Liver (tissue), 3 donors: Measurements from ENCODE around the gene TTYH1.

Experiments used
- CTCF ChIP-seq: fragments of 150-350 bp; IDR thresholded peaks from 2 replicates; pipeline ENCODE4 v1.5.1; 2017; ENCODE audit warnings: improper control_type of control experiment, low read depth, low read length; ENCODE audit not compliant: missing input control
- EGR1 ChIP-seq, 2 donors: IDR thresholded peaks; 2 replicates each; pipeline ENCODE4 v1.6.1; 2016 to 2018; ENCODE audit warnings: antibody characterized with exemption in 2 of 2, low read depth in 2 of 2
- FOXA1 ChIP-seq: IDR thresholded peaks from 2 replicates; pipeline ENCODE4 v1.6.1; 2016; ENCODE audit warnings: antibody characterized with exemption
- GABPA ChIP-seq, 2 donors: IDR thresholded peaks in 1 of 2; conservative IDR thresholded peaks in 1 of 2; 2 replicates each; pipeline ENCODE4 v1.6.1; 2016; ENCODE audit warnings: antibody characterized with exemption in 2 of 2, mild to moderate bottlenecking in 1 of 2, moderate library complexity in 1 of 2
- JUND ChIP-seq, 2 donors: IDR thresholded peaks; 2 replicates each; pipeline ENCODE4 v1.6.1; 2016; ENCODE audit warnings: antibody characterized with exemption in 2 of 2
- MAX ChIP-seq: IDR thresholded peaks from 2 replicates; pipeline ENCODE4 v1.6.1; 2016; ENCODE audit warnings: antibody characterized with exemption
- RAD21 ChIP-seq, 2 donors: IDR thresholded peaks; 2 replicates each; pipeline ENCODE4 v1.6.1; 2016; ENCODE audit warnings: antibody characterized with exemption in 2 of 2, mild to moderate bottlenecking in 2 of 2
- REST ChIP-seq: IDR thresholded peaks from 2 replicates; pipeline ENCODE4 v1.6.1; 2016; ENCODE audit warnings: antibody characterized with exemption, mild to moderate bottlenecking
- RXRA ChIP-seq, 2 donors: IDR thresholded peaks; 2 replicates each; pipeline ENCODE4 v1.6.1; 2017 to 2018; ENCODE audit warnings: antibody characterized with exemption in 2 of 2, mild to moderate bottlenecking in 1 of 2
- SP1 ChIP-seq: IDR thresholded peaks from 2 replicates; pipeline ENCODE4 v1.6.1; 2018; ENCODE audit warnings: antibody characterized with exemption, mild to moderate bottlenecking
- TAF1 ChIP-seq: conservative IDR thresholded peaks from 2 replicates; pipeline ENCODE4 v1.6.1; 2016; ENCODE audit warnings: antibody characterized with exemption, mild to moderate bottlenecking
- YY1 ChIP-seq: IDR thresholded peaks from 2 replicates; pipeline ENCODE4 v1.6.1; 2016; ENCODE audit warnings: antibody characterized with exemption, mild to moderate bottlenecking
- TF ChIP-seq, protein P1 (sequence below): IDR thresholded peaks from 2 replicates; pipeline ENCODE4 v1.6.1; 2016; ENCODE audit warnings: antibody characterized with exemption
- donor health status: healthy.
- donor health status: healthy.

GRCh38 chr19:54390942-54391577 is 24.2 kb upstream of the TTYH1 start:
- TF ChIP-seq CTCF: peak; percentile 64
- no peak for TF ChIP-seq FOXA1
- no peak for TF ChIP-seq GABPA (IDR thresholded peaks at IDR 0.05 in 1 of 2, conservative IDR thresholded peaks at IDR 0.05 in 1 of 2)
- no peak for TF ChIP-seq REST
- peak; percentile 72 to 79 for TF ChIP-seq RAD21 (IDR thresholded peaks at IDR 0.05)
- no peak for TF ChIP-seq SP1
- TF ChIP-seq TAF1: no peak
- TF ChIP-seq JUND (IDR thresholded peaks at IDR 0.05): no peak
- TF ChIP-seq, protein P1, sequence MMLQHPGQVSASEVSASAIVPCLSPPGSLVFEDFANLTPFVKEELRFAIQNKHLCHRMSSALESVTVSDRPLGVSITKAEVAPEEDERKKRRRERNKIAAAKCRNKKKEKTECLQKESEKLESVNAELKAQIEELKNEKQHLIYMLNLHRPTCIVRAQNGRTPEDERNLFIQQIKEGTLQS: no peak
- TF ChIP-seq EGR1 (IDR thresholded peaks at IDR 0.05; ENCODE audit: low read depth in 2 of 2): no peak
- TF ChIP-seq RXRA (IDR thresholded peaks at IDR 0.05): no peak
- no peak for TF ChIP-seq MAX
- no peak for TF ChIP-seq YY1
